Upper lobe of left lung (tissue), 4 donors: ENCODE measurements around the gene GPR65.

Source experiments
- POLR2A ChIP-seq, 4 donors: fragments of 450-650 bp; IDR thresholded peaks; one replicate each; pipeline ENCODE4 v1.5.1; 2016 to 2017; ENCODE audit warnings: antibody characterized with exemption in 4 of 4, mild to moderate bottlenecking in 2 of 4
- POLR2AphosphoS5 ChIP-seq, 2 donors: sonication (generic); formaldehyde crosslinking; IDR thresholded peaks; one replicate each; pipeline ENCODE4 v1.5.1; 2017; ENCODE audit warnings: antibody characterized with exemption in 2 of 2

DNA sequence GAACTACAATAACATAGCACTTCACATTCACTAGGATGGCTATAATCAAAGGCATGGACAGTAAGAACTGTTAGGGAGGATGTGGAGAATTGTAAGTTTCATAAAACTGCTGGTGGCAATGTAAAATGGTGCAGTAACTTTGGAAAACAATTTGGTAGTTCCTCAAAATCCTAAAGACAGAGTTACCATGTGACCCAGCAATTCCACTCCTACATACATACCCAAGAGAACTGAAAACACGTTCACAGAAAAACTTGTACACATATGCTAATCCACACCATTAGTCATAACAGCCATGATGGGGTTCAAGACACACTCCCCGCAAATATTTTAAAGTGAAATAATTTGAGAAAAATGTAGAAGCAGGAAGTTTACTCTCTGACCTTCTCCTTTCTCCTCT, 43.7 kb upstream of the GPR65 start:
- TF ChIP-seq POLR2A (IDR thresholded peaks at IDR 0.05) (no peak), POLR2AphosphoS5 (IDR thresholded peaks at IDR 0.05) (no peak)
